Stimulated activated CD4-positive, alpha-beta T cell treated with anti-CD3 and anti-CD28 coated beads, Interleukin-4, amount 100 ng/mL, for 4 hours (primary cell): ENCODE results near the gene DNAAF3.

Experiments
- DNase-seq, 2 experiments: peaks; one replicate each; pipeline ENCODE4 v3.0.0-alpha.2; 2020

Gene DNAAF3

GRCh38 chr19:55115446-55116065 lies 50.9 kb downstream of the DNAAF3 start:
- DNase-seq = no peak

GRCh38 chr19:55114566-55115145 lies 51.8 kb downstream of the DNAAF3 start:
- DNase-seq = no peak

- DNase-seq = no peak
Observed at GRCh38 chr19:55113570-55114039, 52.8 kb downstream of the DNAAF3 start.

DNA sequence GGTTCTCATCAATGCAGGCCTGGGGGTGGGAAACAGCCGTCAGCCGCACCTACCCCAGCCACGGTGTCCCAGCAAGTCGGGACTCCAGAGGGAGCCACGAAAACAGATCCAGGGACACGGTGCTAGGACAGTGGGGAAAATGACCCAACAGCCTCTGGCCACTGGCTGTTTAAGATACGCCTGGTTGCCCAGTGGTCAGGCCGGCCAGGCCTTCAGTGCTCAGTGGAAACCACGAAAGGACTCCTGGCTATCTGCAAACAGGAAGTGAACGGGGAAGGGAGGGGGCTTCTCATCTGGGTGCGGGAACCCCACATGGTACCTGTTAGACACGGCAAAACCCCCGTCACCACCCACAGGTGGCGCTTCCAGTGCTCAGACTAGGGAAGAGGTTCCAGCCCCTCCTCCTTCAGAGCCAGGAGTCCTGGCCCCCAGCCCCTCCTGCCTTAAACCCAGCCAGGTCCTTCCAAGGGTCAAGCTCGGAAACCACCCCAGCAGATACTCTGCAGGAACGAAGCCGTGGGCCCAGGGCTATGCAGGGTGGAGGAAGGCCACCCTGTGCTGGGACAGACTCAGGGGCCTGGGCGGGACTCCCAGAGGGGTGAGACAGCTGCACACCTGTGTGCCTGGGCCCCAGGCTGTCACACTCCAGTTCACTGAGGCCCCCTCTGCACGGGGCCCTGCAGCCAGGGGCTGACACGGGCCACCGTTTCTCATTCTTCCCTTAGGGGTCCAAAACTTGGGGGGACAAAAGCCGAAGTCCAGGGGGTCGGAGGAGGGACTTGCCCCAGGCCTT lies 53.4 kb downstream of the DNAAF3 start:
- DNase-seq = no peak

DNA sequence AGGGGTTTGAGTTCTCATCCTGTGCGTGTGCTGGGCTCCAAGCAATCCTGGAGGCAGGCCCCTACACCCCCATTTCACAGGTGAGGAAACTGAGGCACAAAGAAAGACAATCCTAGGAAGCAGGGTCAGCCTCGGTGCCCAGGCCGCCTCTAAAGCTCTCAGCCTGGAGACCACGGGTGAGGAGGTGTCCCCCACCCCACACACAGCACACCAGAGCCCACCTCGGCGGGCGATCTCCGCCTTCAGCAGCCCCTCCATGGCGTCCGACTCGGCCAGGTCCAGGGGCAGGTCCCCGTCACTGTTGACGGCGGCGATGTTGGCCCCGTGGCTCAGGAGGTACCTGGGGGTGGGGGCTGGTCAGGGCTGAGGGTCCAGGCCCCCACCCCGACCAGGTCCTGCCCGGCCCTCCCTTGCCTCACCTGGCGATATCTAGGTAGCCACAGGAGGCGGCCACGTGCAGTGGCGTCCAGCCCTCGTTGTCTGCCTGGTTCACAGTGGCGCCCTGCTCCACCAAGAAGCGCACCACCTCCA lies 54.1 kb downstream of the DNAAF3 start:
- DNase-seq = no peak

- no peak for DNase-seq
Observed at GRCh38 chr19:55111238-55111831, 55.1 kb downstream of the DNAAF3 start.

GRCh38 chr19:55109527-55110291 lies 56.7 kb downstream of the DNAAF3 start:
- DNase-seq = no peak
